ENCODE measurements around the gene RAPGEF5. TPM values are rescaled to one million over a fixed set of nuclear protein-coding genes. Genes with fewer than 3 reads are reported as not detected.

The RAPGEF5 gene
- total and polyA plus RNA-seq, 2 donors (not counting 3 experiments of a cell fraction or from before 2014, with no cell fraction given) = 10.0 to 43.2 TPM

GRCh38 chr7:22083704-22084240, 273.2 kb downstream of the RAPGEF5 start:
- H3K9ac ChIP-seq (replicated peaks; ENCODE audit: extremely low read depth, insufficient read depth, low read length) = peak overlapping the region; percentile 39
- H3K36me3 ChIP-seq (ENCODE audit: control insufficient read depth in 2 of 2, extremely low read depth in 1 of 2, insufficient read depth in 2 of 2, low read length in 2 of 2) = no peaks in the 10 kb centered on the region
- FAIRE-seq = no peak
- DNase-seq (ENCODE audit: low read depth, low spot score) = no peak
- H3K4me2 ChIP-seq (ENCODE audit: insufficient read depth, low read length) = peak overlapping the region; percentile 78
- H2AFZ ChIP-seq (ENCODE audit: low read depth, low read length) = peak overlapping the region; percentile 58
- intact Hi-C loops (cut with micrococcal nuclease) (loop anchor here (1.0 to 5.0 kb wide), 8 partner anchors 82 to 1301 kb away; partner anchors contain the start of gene CDCA7L), dilution Hi-C loops (cut with MboI; ENCODE audit: extremely low pct_ligation_motif_present, low sequenced_read_pairs) (no loop called here)
- peaks cover 7 to 13% of the 10 kb centered on the region in 2 experiments for H3K27me3 ChIP-seq (ENCODE audit: control insufficient read depth in 2 of 2, insufficient read depth in 2 of 2, low read length in 2 of 2)
- peak overlapping the region; percentile 6 for H3K27ac ChIP-seq (ENCODE audit: insufficient read depth, low read depth, low read length)
- H3K4me1 ChIP-seq (ENCODE audit: control insufficient read depth, extremely low read depth, insufficient read depth, low read length) = peaks cover 13% of the 10 kb centered on the region
- no peaks in the 10 kb centered on the region for H3K9me3 ChIP-seq (replicated peaks; ENCODE audit: control insufficient read depth, insufficient read depth, low read length)
- CTCF ChIA-PET = interaction anchor here (0.6 to 2.7 kb wide), 38 partner anchors 8 to 1307 kb away, joined by 3 to 49 read pairs (median 4); partner anchors contain the start of genes CDCA7L, SP4 and STEAP1B
- BruUV-seq (replicated peaks) = TSS peak; percentile 96
- TF ChIP-seq MAX (IDR thresholded peaks at IDR 0.05; ENCODE audit: insufficient read depth, insufficient read length) = no peak
- no peak for TF ChIP-seq POLR2A (IDR thresholded peaks at IDR 0.05; ENCODE audit: low read depth, low read length)
- no peak for TF ChIP-seq FOS (IDR thresholded peaks at IDR 0.05; ENCODE audit: borderline replicate concordance, insufficient read depth, low read length)
- TF ChIP-seq JUN (IDR thresholded peaks at IDR 0.05; ENCODE audit: borderline replicate concordance, insufficient read depth, insufficient read length, low read depth) = no peak
- TF ChIP-seq CTCF (IDR thresholded peaks at IDR 0.05; ENCODE audit: extremely low read depth in 1 of 2, insufficient read depth in 1 of 2, low read depth in 1 of 2, low read length in 2 of 2) = no peak
- TF ChIP-seq MYC (IDR thresholded peaks at IDR 0.05; ENCODE audit: low read depth, low read length) = no peak
- TF ChIP-seq GATA2 (IDR thresholded peaks at IDR 0.05; ENCODE audit: insufficient read depth, insufficient read length, low read depth, low read length) = no peak
- no peak for TF ChIP-seq EZH2 (IDR thresholded peaks at IDR 0.05; ENCODE audit: borderline replicate concordance, low read depth, low read length, severe bottlenecking)
- no peak for TF ChIP-seq POLR2AphosphoS5 (IDR thresholded peaks at IDR 0.05; ENCODE audit: insufficient read depth, low read depth, low read length)
- no peaks in the 10 kb centered on the region for H4K20me1 ChIP-seq (replicated peaks; ENCODE audit: control insufficient read depth, extremely low read depth, insufficient read depth, low read length)
- POLR2A ChIA-PET = interaction anchor here (1.9 kb wide), 1 partner anchor 657 kb away, joined by 5 read pairs; the partner anchor contains the start of gene SP4
- no peaks in the 10 kb centered on the region for H3K79me2 ChIP-seq (ENCODE audit: control insufficient read depth, insufficient read depth, low read length)
- no peaks in the 10 kb centered on the region for H3K9me1 ChIP-seq (replicated peaks; ENCODE audit: control insufficient read depth, extremely low read depth, insufficient read depth, low read length)
- peak overlapping the region; percentile 2 to 69 (median 66) for H3K4me3 ChIP-seq (replicated peaks in 1 of 3; ENCODE audit: insufficient read depth in 1 of 3, low read depth in 1 of 3, low read length in 3 of 3)

Measured in endothelial cell of umbilical vein (primary cell).